Measurements from ENCODE around the gene CARF. TPM values are rescaled to one million over a fixed set of nuclear protein-coding genes. Genes with fewer than 3 reads are reported as not detected.

The CARF gene
- total and polyA plus RNA-seq, 11 donors = 0.79 to 12.2 (median 6.9) TPM

- intact Hi-C loops (cut with DNase I) = no loop called here
- ATAC-seq (no peak), DNase-seq (no peak)
- Histone ChIP-seq H3K4me3 (no peak overlapping the region), H3K4me1 (peaks cover 0 to 10% (median 2%) of the 10 kb centered on the region in 12 donors), H3K27me3 (no peaks in the 10 kb centered on the region), H3K9me3 (no peaks in the 10 kb centered on the region), H3K27ac (no peak overlapping the region), H3K36me3 (peaks cover 0 to 2% (median 0%) of the 10 kb centered on the region in 9 donors)
- 83 to 89% (median 89%) methylated on average over 5 of the region's 5 CpGs for WGBS, 4 donors
- no peak for TF ChIP-seq CTCF (IDR thresholded peaks at IDR 0.05)
- TF ChIP-seq POLR2A (IDR thresholded peaks at IDR 0.05) = no peak
Measured at GRCh38 chr2:203030991-203031390, 118.9 kb downstream of the CARF start.

DNA sequence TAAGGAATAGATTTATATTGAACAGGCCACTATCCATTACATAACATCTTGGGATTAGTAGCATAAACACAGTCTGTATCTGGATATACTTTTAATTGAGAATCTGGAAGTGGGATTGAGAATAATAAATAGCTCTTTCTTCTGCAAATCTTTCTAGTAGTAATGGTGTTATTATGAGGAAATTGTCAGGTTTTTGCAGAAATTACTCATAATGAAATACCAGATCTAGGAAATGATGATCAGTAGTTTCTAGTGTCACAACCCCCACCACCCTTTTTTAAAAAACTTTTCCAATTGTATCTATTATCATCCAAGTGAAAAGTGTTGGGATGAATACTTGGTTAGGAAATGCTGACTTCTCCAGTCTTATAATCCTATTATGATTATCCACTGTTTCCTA is 121.3 kb downstream of the CARF start:
- Histone ChIP-seq H3K27me3 (no peaks in the 10 kb centered on the region), H3K36me3 (no peaks in the 10 kb centered on the region), H3K4me3 (no peak overlapping the region), H3K27ac (no peak overlapping the region), H3K4me1 (peaks cover 0 to 22% (median 7%) of the 10 kb centered on the region in 12 donors), H3K9me3 (no peaks in the 10 kb centered on the region)
- DNase-seq (no peak), ATAC-seq (no peak)
- intact Hi-C loops (cut with DNase I) = no loop called here
- TF ChIP-seq CTCF (IDR thresholded peaks at IDR 0.05) (no peak), POLR2A (IDR thresholded peaks at IDR 0.05) (no peak)

- intact Hi-C loops (cut with DNase I) = no loop called here
- no peak for DNase-seq
Measured at GRCh38 chr2:203035879-203036470, 123.9 kb downstream of the CARF start.

More at GRCh38 chr2:203035879-203036470, 123.9 kb downstream of the CARF start:
- peaks cover 0 to 23% (median 5%) of the 10 kb centered on the region in 12 donors for H3K4me1 ChIP-seq
- peaks cover 0 to 4% (median 0%) of the 10 kb centered on the region in 9 donors for H3K36me3 ChIP-seq
- ATAC-seq = no peak
- WGBS, 4 donors = 77 to 84% (median 80%) methylated on average over 3 of the region's 3 CpGs
- H3K4me3 ChIP-seq = no peak overlapping the region
- H3K27ac ChIP-seq = peak overlapping the region in 3 of 12 donors; percentile 10 to 34 (median 20)
- no peaks in the 10 kb centered on the region for H3K27me3 ChIP-seq
- TF ChIP-seq CTCF (IDR thresholded peaks at IDR 0.05) (no peak), POLR2A (IDR thresholded peaks at IDR 0.05) (no peak)
- H3K9me3 ChIP-seq = no peaks in the 10 kb centered on the region

Other genes with a start within 250 kb of the CARF start
- 1 to 10 TPM; 4.1 to 9.2 (median 6.1) TPM for gene ICA1L, start 40.5 kb upstream of the CARF start, total RNA-seq
- gene ICA1L, start 40.5 kb upstream of the CARF start, polyA plus RNA-seq = 1 to 10 TPM; 1.5 to 2.1 TPM
- gene WDR12, start 602 bp upstream of the CARF start, total RNA-seq = 10 to 100 TPM; 12.9 to 56.3 (median 42.3) TPM
- gene WDR12, start 602 bp upstream of the CARF start, polyA plus RNA-seq = 10 to 100 TPM; 17.3 to 23.2 TPM
- gene NBEAL1, start 102.6 kb downstream of the CARF start, total RNA-seq = 10 to 100 TPM; 14.7 to 26.9 (median 18.9) TPM
- gene NBEAL1, start 102.6 kb downstream of the CARF start, polyA plus RNA-seq = 1 to 10 TPM; 3.1 to 3.5 TPM